Vagina (tissue), 2 donors: ENCODE results near the gene ALG6. TPM values are rescaled to one million over a fixed set of nuclear protein-coding genes. Genes with fewer than 3 reads are reported as not detected.

Experiments
- DNase-seq, 2 donors: peaks; one replicate each; pipeline ENCODE4 v3.0.0-alpha.2; 2017; ENCODE audit errors: extremely low spot score in 2 of 2
- H3K27ac ChIP-seq: fragments of 200-600 bp; sonication (generic); one replicate; pipeline ENCODE4 v1.5.1; 2019
- H3K27me3 ChIP-seq: fragments of 200-600 bp; sonication (generic); one replicate; pipeline ENCODE4 v1.5.1; 2019
- H3K36me3 ChIP-seq, 2 donors: fragments of 200-600 bp; sonication (generic); one replicate each; pipeline ENCODE4 v1.5.1; 2017 to 2019
- H3K4me1 ChIP-seq: fragments of 200-600 bp; sonication (generic); one replicate; pipeline ENCODE4 v1.5.1; 2019
- H3K4me3 ChIP-seq, 2 donors: fragments of 200-600 bp; sonication (generic); 1 replicate in 1 of 2; 2 replicates in 1 of 2; pipeline ENCODE4 v1.5.1; 2016 to 2019
- H3K9me3 ChIP-seq: fragments of 200-600 bp; sonication (generic); one replicate; pipeline ENCODE4 v1.5.1; 2019
- CTCF ChIP-seq, 3 experiments: fragments of 450-650 bp in 2 of 3; fragments of 200-600 bp in 1 of 3; sonication (generic) in 1 of 3; IDR thresholded peaks; one replicate each; pipeline ENCODE4 v1.5.1; 2017 to 2019; ENCODE audit warnings: antibody characterized with exemption in 3 of 3, mild to moderate bottlenecking in 2 of 3, moderate library complexity in 2 of 3
- POLR2A ChIP-seq, 2 donors: fragments of 450-650 bp; IDR thresholded peaks; one replicate each; pipeline ENCODE4 v1.6.1; 2017; ENCODE audit warnings: antibody characterized with exemption in 2 of 2, mild to moderate bottlenecking in 2 of 2, moderate library complexity in 2 of 2
- POLR2AphosphoS5 ChIP-seq, 2 donors: sonication (generic); formaldehyde crosslinking; IDR thresholded peaks; one replicate each; pipeline ENCODE4 v1.9.0; 2017; ENCODE audit warnings: antibody characterized with exemption in 2 of 2, mild to moderate bottlenecking in 2 of 2, low read depth in 1 of 2; ENCODE audit not compliant: insufficient read depth in 1 of 2
- intact Hi-C: fragments of 100-400 bp; cut with DNase I; formaldehyde crosslinking; loops from one replicate; pipeline ENCODE4 v1.15.1; 2023
- total RNA-seq: library from RNA; depleted of rRNA; stranded (reverse); fragments of >200 nt; gene quantifications from one replicate; pipeline ENCODE4 v1.2.3, GENCODE V29; 2016

The ALG6 gene
- total RNA-seq, 1 donor from 2014 or later, result 13.0 TPM

DNA sequence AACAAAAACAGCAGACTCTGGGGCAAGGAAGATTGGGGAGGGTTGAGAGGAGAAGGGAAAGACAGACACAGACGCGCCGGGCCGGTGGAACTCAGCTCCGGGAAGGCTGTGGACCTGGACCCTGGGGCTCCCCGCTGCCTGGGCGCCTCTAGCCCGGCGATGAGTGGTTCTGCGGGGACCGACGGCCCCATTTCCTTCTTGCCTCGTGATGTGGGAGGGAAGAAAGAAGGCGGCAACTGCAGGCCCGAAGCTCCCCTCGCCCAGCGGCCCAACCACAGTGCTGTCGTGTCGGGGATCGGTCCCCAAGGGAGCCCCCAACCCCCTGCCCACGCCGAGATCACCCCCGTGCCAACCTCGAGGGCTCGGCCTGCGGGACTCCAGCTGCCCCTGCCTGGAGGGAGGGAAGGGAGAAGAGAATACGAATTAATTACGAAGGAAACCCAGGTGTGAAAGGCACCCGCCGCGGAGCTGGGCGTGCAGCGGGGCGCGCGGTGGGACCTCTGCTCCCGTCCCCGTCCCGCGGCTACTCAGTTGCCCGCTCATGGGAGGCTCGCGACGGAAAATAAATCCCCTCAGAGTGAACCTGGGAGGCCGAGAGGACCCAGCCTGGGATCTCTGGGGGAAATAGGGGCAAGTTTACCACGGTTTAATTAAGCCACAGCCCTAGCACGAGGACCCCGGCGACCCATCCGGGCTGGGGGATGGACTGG lies 37.7 kb upstream of the ALG6 start:
- Histone ChIP-seq H3K36me3 (no peaks in the 10 kb centered on the region), H3K4me1 (peaks cover 9% of the 10 kb centered on the region), H3K27me3 (peaks cover 14% of the 10 kb centered on the region), H3K9me3 (no peaks in the 10 kb centered on the region), H3K27ac (no peak overlapping the region), H3K4me3 (no peak overlapping the region)
- TF ChIP-seq POLR2A (IDR thresholded peaks at IDR 0.05) (no peak), POLR2AphosphoS5 (IDR thresholded peaks at IDR 0.05; ENCODE audit: insufficient read depth in 1 of 2, low read depth in 1 of 2) (no peak), CTCF (IDR thresholded peaks at IDR 0.05) (no peak)
- intact Hi-C loops, result no loop called here
- no peak for DNase-seq

DNA sequence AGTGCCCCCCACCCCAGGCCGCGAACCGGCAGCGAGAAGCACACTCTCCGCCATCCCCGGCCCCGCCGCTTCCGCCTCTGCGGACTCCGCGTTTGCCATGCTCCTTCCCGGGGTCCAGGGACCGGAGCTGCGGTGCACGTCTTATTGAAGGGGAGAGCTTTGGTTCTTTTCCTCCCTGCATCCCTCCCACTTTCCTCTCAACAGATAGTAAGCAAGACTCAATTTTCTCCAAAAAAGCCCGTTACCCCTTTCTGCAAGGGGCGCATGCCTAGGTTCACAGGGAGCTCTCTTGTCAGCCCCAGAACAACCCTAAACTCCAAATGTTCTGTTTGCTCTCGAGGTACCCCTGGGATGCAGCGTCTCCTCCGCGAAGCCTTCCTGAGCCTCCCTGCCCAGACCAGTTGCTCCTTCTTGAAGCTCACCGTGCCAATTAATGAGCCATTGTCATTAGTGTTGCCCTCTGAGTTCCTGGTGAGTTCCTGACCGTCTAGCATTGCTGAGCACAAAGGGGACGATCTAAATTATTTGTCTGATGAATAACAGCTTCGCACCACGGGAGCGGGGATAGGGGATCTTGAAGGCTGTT lies 37.0 kb upstream of the ALG6 start:
- Histone ChIP-seq H3K27me3 (peaks cover 14% of the 10 kb centered on the region), H3K36me3 (no peaks in the 10 kb centered on the region)

DNA sequence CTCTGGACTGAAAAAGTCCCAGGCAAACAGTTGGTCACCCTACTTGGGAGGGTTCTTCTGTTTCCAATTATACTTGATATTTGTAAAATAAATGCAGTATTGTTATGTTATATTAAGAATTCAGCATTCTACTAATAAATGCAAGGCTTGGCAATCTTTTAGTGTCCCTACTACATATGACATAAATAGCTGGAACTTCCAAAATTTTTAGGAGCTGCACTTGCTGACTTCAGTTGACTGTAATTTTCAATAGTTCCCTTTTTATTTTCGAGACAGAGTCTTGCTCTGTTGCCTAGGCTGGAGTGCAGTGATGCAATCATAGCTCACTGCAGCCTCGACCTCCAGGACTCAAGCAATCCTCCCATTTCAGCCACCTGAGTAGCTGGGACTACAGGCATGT lies 25.0 kb upstream of the ALG6 start:
- Histone ChIP-seq H3K9me3 (no peaks in the 10 kb centered on the region), H3K27ac (no peak overlapping the region), H3K27me3 (no peaks in the 10 kb centered on the region), H3K4me3 (no peak overlapping the region), H3K36me3 (no peaks in the 10 kb centered on the region), H3K4me1 (no peaks in the 10 kb centered on the region)
- no peak for DNase-seq
- TF ChIP-seq POLR2A (IDR thresholded peaks at IDR 0.05), result no peak
- TF ChIP-seq CTCF (IDR thresholded peaks at IDR 0.05), result no peak
- intact Hi-C loops, result no loop called here

More for the DNA sequence above, 37.0 kb upstream of the ALG6 start:
- Histone ChIP-seq H3K27ac (no peak overlapping the region), H3K4me1 (peaks cover 9% of the 10 kb centered on the region), H3K9me3 (no peaks in the 10 kb centered on the region), H3K4me3 (no peak overlapping the region)
- intact Hi-C loops, result no loop called here
- no peak for DNase-seq
- no peak for TF ChIP-seq POLR2A (IDR thresholded peaks at IDR 0.05)
- no peak for TF ChIP-seq POLR2AphosphoS5 (IDR thresholded peaks at IDR 0.05; ENCODE audit: insufficient read depth in 1 of 2, low read depth in 1 of 2)
- TF ChIP-seq CTCF (IDR thresholded peaks at IDR 0.05), result no peak

DNA sequence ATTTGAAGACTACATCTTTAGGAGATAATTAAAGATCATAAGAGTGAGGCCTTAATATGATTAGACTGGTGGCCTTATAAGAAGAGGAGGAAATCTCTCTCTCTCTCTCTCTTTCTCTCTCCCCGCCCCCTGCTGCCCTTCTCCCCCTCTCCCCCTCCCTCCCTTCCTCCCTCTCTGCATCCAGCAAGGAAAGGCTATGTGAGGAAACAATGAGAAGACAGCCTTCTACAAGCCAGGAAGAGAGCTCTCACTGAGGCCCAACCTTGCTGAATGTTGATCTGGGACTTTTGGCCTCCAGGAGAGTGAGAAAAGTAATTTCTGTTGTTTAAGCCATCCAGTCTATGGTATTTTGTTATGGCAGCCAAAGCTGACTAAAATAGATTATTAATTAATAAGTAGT lies 23.5 kb upstream of the ALG6 start:
- DNase-seq, result no peak
- TF ChIP-seq CTCF (IDR thresholded peaks at IDR 0.05) (no peak), POLR2A (IDR thresholded peaks at IDR 0.05) (no peak), POLR2AphosphoS5 (IDR thresholded peaks at IDR 0.05; ENCODE audit: insufficient read depth in 1 of 2, low read depth in 1 of 2) (no peak)
- Histone ChIP-seq H3K36me3 (no peaks in the 10 kb centered on the region), H3K9me3 (no peaks in the 10 kb centered on the region), H3K4me3 (no peak overlapping the region), H3K4me1 (no peaks in the 10 kb centered on the region), H3K27me3 (no peaks in the 10 kb centered on the region), H3K27ac (no peak overlapping the region)
- intact Hi-C loops, result no loop called here

GRCh38 chr1:63350320-63350719 lies 17.1 kb upstream of the ALG6 start:
- H3K36me3 ChIP-seq, result no peaks in the 10 kb centered on the region
- no peak for TF ChIP-seq POLR2A (IDR thresholded peaks at IDR 0.05)
- no peak for TF ChIP-seq POLR2AphosphoS5 (IDR thresholded peaks at IDR 0.05; ENCODE audit: insufficient read depth in 1 of 2, low read depth in 1 of 2)
- no peak for TF ChIP-seq CTCF (IDR thresholded peaks at IDR 0.05)
- H3K9me3 ChIP-seq, result no peaks in the 10 kb centered on the region
- no peaks in the 10 kb centered on the region for H3K4me1 ChIP-seq
- H3K27ac ChIP-seq, result no peak overlapping the region
- H3K27me3 ChIP-seq, result no peaks in the 10 kb centered on the region
- DNase-seq, result no peak
- intact Hi-C loops, result no loop called here
- H3K4me3 ChIP-seq, result no peak overlapping the region
